Loucy (cell line): ENCODE data around the gene FLRT1.

Experiments used
- H2AFZ ChIP-seq: fragments of 200-600 bp; sonication (generic); 2 replicates; pipeline ENCODE4 v1.6.0; 2016; ENCODE audit warnings: antibody characterized with exemption, mild to moderate bottlenecking, low read length, moderate library complexity
- H3F3A ChIP-seq: fragments of 200-600 bp; 2 replicates; pipeline ENCODE4 v1.6.0; 2016; ENCODE audit warnings: antibody characterized with exemption, low read depth, mild to moderate bottlenecking
- H3K27me3 ChIP-seq: fragments of 200-600 bp; sonication (generic); 2 replicates; pipeline ENCODE4 v1.6.1; 2014; ENCODE audit warnings: low read length, mild to moderate bottlenecking; ENCODE audit not compliant: insufficient read depth, poor library complexity, severe bottlenecking
- H3K36me3 ChIP-seq: fragments of 200-600 bp; sonication (generic); 2 replicates; pipeline ENCODE4 v1.6.1; 2016; ENCODE audit warnings: low read length; ENCODE audit not compliant: insufficient read depth
- H3K4me1 ChIP-seq: fragments of 200-600 bp; sonication (generic); 2 replicates; pipeline ENCODE4 v1.5.1; 2014; ENCODE audit warnings: low read length, mild to moderate bottlenecking; ENCODE audit not compliant: insufficient read depth, poor library complexity, severe bottlenecking
- H3K4me2 ChIP-seq: fragments of 200-600 bp; sonication (generic); 2 replicates; pipeline ENCODE4 v1.6.0; 2014; ENCODE audit warnings: antibody characterized with exemption, low read length, low read depth, mild to moderate bottlenecking; ENCODE audit not compliant: poor library complexity, severe bottlenecking
- H3K4me3 ChIP-seq: fragments of 200-600 bp; sonication (generic); 2 replicates; pipeline ENCODE4 v1.5.1; 2014; ENCODE audit warnings: low read length, mild to moderate bottlenecking, mixed read lengths; ENCODE audit not compliant: poor library complexity, severe bottlenecking
- H3K79me2 ChIP-seq: fragments of 200-600 bp; sonication (generic); 2 replicates; pipeline ENCODE4 v1.6.1; 2014; ENCODE audit warnings: low read length; ENCODE audit not compliant: insufficient read depth
- H3K9ac ChIP-seq: fragments of 200-600 bp; sonication (generic); 2 replicates; pipeline ENCODE4 v1.6.0; 2014; ENCODE audit warnings: mild to moderate bottlenecking, low read depth, low read length, moderate library complexity; ENCODE audit not compliant: poor library complexity, severe bottlenecking
- H3K9me2 ChIP-seq: fragments of 200-600 bp; sonication (generic); replicated peaks from 2 replicates; pipeline ENCODE4 v1.6.1; 2016; ENCODE audit warnings: low read depth, low read length, mixed read lengths
- H3K9me3 ChIP-seq: fragments of 200-600 bp; sonication (generic); 2 replicates; pipeline ENCODE4 v1.6.1; 2014; ENCODE audit warnings: mild to moderate bottlenecking, antibody characterized with exemption, low read length, low read depth; ENCODE audit not compliant: insufficient read depth
- H4K20me1 ChIP-seq: fragments of 200-600 bp; sonication (generic); 2 replicates; pipeline ENCODE4 v1.6.0; 2014; ENCODE audit warnings: antibody characterized with exemption, low read length, mild to moderate bottlenecking; ENCODE audit not compliant: insufficient read depth, poor library complexity, severe bottlenecking
- CTCF ChIP-seq: fragments of 200-600 bp; sonication (generic); conservative IDR thresholded peaks from 2 replicates; pipeline ENCODE4 v1.5.1; 2014; ENCODE audit warnings: mild to moderate bottlenecking, antibody characterized with exemption, low read length
- EZH2phosphoT487 ChIP-seq: fragments of 200-600 bp; IDR thresholded peaks from 2 replicates; pipeline ENCODE4 v1.6.1; 2018; ENCODE audit warnings: antibody characterized with exemption, mild to moderate bottlenecking, moderate library complexity, borderline replicate concordance

FLRT1 gene

DNA sequence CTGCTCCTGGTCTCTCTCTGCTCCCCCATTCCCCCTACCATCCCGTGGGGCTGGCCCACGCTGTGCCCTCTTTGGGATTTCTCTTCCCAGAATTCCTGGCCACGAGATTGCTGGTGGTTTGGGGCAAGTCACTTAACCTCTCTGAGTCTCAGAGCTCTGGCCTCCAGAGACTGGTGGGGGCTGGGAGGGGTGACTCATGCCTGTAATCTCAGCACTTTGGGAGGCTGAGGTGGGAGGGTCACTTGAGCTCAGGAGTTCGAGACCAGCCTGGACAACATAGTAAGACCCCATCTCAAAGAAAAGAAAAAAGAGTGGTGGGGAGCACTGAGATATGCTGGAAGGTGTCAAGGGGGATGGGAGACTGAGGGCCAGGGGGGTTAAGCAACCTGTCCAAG is 31.1 kb upstream of the FLRT1 start:
- no peak overlapping the region for H3K4me2 ChIP-seq
- peaks cover 6% of the 10 kb centered on the region for H4K20me1 ChIP-seq
- H3K36me3 ChIP-seq, result peaks cover 7% of the 10 kb centered on the region; the same call in 1 of the 2 replicates
- H3K4me1 ChIP-seq, result no peaks in the 10 kb centered on the region
- no peaks in the 10 kb centered on the region for H3K27me3 ChIP-seq
- no peaks in the 10 kb centered on the region for H3K9me3 ChIP-seq
- H3K79me2 ChIP-seq, result no peaks in the 10 kb centered on the region
- no peak overlapping the region for H3K4me3 ChIP-seq
- H2AFZ ChIP-seq, result no peak overlapping the region
- no peak overlapping the region for H3K9ac ChIP-seq
- no peaks in the 10 kb centered on the region for H3K9me2 ChIP-seq
- H3F3A ChIP-seq, result no peaks in the 10 kb centered on the region
- no peak for TF ChIP-seq EZH2phosphoT487
- no peak for TF ChIP-seq CTCF

GRCh38 chr11:64005691-64006090 is 30.0 kb upstream of the FLRT1 start:
- Histone ChIP-seq H3K4me3 (no peak overlapping the region), H3F3A (no peaks in the 10 kb centered on the region), H2AFZ (no peak overlapping the region), H3K4me1 (no peaks in the 10 kb centered on the region), H3K9me3 (no peaks in the 10 kb centered on the region), H3K9ac (no peak overlapping the region), H3K79me2 (no peaks in the 10 kb centered on the region), H3K4me2 (no peak overlapping the region), H4K20me1 (peaks cover 6% of the 10 kb centered on the region), H3K36me3 (peaks cover 7% of the 10 kb centered on the region; the same call in 1 of the 2 replicates), H3K9me2 (no peaks in the 10 kb centered on the region), H3K27me3 (no peaks in the 10 kb centered on the region)
- TF ChIP-seq EZH2phosphoT487 (no peak), CTCF (no peak)

- H3K79me2 ChIP-seq, result no peaks in the 10 kb centered on the region
- H2AFZ ChIP-seq, result no peak overlapping the region
- H3K27me3 ChIP-seq, result no peaks in the 10 kb centered on the region
- no peaks in the 10 kb centered on the region for H3K9me3 ChIP-seq
- H3K4me3 ChIP-seq, result no peak overlapping the region
- H3K4me2 ChIP-seq, result no peak overlapping the region
- H4K20me1 ChIP-seq, result peaks cover 6% of the 10 kb centered on the region
- no peaks in the 10 kb centered on the region for H3K4me1 ChIP-seq
- TF ChIP-seq CTCF (no peak), EZH2phosphoT487 (no peak)
- peaks cover 3% of the 10 kb centered on the region; the same call in 1 of the 2 replicates for H3K36me3 ChIP-seq
- H3K9me2 ChIP-seq, result no peaks in the 10 kb centered on the region
- H3K9ac ChIP-seq, result no peak overlapping the region
- no peaks in the 10 kb centered on the region for H3F3A ChIP-seq
Observed at GRCh38 chr11:64006398-64006797, 29.3 kb upstream of the FLRT1 start.
